Activated naive CD4-positive, alpha-beta T cell treated with anti-CD3 and anti-CD28 coated beads, Interleukin-2, amount 10 ng/mL, durations not matched to agents 7 days and 5 days (primary cell): ENCODE results near the gene NKAIN4.

ENCODE experiments used
- CTCF ChIA-PET: fragments of 350-600 bp; sonication (Branson Sonifier 250); formaldehyde crosslinking; loops from one replicate; lab custom pipeline; 2021; ENCODE audit warnings: antibody characterized with exemption; lab: Charles Lee
- DNase-seq: peaks from one replicate; pipeline ENCODE4 v3.0.0-alpha.2; 2020
- H3K27ac Mint-ChIP-seq: one replicate; pipeline ENCODE4 v1.8.0; 2021; ENCODE audit warnings: mild to moderate bottlenecking, moderate library complexity, mixed read lengths
- H3K27me3 Mint-ChIP-seq: one replicate; pipeline ENCODE4 v1.8.0; 2021; ENCODE audit warnings: mild to moderate bottlenecking, mixed read lengths
- H3K36me3 Mint-ChIP-seq: one replicate; pipeline ENCODE4 v1.8.0; 2021; ENCODE audit warnings: mixed read lengths
- H3K4me1 Mint-ChIP-seq: one replicate; pipeline ENCODE4 v1.8.0; 2021; ENCODE audit warnings: mixed read lengths
- H3K4me3 Mint-ChIP-seq: one replicate; pipeline ENCODE4 v1.8.0; 2021; ENCODE audit warnings: mild to moderate bottlenecking, moderate library complexity, mixed read lengths
- H3K9me3 Mint-ChIP-seq: one replicate; pipeline ENCODE4 v1.8.0; 2021; ENCODE audit warnings: mixed read lengths

NKAIN4 gene

GRCh38 chr20:63249891-63250290 lies 4.4 kb downstream of the NKAIN4 start:
- CTCF ChIA-PET, result no interaction called here

DNA sequence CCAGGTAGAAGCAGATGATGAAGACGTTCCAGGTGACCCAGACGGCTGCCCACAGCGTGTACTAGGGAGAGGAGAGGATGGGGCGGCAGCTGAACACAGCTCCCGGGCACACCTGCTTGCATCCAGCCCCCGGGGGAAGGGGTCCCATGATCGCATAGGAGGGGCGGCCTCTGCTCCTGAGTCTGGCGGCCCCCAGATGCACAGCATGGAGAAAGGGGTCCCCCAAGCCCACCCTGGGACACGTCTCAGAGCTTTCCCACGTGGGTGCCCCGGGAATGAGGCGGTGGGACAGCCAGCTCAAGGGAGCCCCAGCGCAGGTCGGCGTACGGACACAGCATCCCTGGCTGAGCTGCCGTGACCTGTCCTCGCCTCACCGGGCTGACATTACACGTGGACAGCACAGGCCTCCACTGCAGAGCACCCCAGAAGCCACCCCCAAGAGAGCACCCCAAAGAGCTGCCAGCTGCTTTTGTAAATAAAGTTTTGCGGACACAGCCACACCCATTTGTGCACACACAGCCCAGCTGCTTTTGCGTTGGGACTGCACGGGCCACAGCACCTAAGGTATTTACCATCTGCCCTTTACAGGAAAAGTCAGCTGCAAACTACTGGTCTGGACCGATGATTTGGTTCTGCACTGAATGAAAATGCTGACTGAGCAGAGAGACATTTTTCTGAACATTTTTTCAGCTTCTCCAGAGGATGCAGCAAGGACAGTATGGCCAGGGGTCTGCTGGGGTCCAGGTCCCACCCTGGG lies 5.2 kb downstream of the NKAIN4 start:
- no peaks in the 10 kb centered on the region for H3K4me1 Mint-ChIP-seq

More at GRCh38 chr20:63249891-63250290, 4.4 kb downstream of the NKAIN4 start:
- DNase-seq, result no peak
- Mint-ChIP-seq H3K36me3 (no peaks in the 10 kb centered on the region), H3K4me3 (no peak overlapping the region), H3K27ac (no peak overlapping the region), H3K27me3 (peaks cover 90% of the 10 kb centered on the region), H3K9me3 (no peaks in the 10 kb centered on the region), H3K4me1 (no peaks in the 10 kb centered on the region)

GRCh38 chr20:63247671-63248228 lies 6.5 kb downstream of the NKAIN4 start:
- Mint-ChIP-seq H3K4me3 (no peak overlapping the region), H3K27ac (no peak overlapping the region), H3K9me3 (no peaks in the 10 kb centered on the region), H3K27me3 (peaks cover 85% of the 10 kb centered on the region), H3K36me3 (no peaks in the 10 kb centered on the region), H3K4me1 (no peaks in the 10 kb centered on the region)
- CTCF ChIA-PET, result interaction anchor here (1.5 kb wide), 1 partner anchor 24 kb away, joined by 5 read pairs; no protein-coding TSS in a partner anchor
- no peak for DNase-seq

More for the DNA sequence above, 5.2 kb downstream of the NKAIN4 start:
- CTCF ChIA-PET, result interaction anchor here (1.5 kb wide), 1 partner anchor 26 kb away, joined by 5 read pairs; no protein-coding TSS in a partner anchor
- no peaks in the 10 kb centered on the region for H3K9me3 Mint-ChIP-seq
- no peak overlapping the region for H3K27ac Mint-ChIP-seq
- no peaks in the 10 kb centered on the region for H3K36me3 Mint-ChIP-seq
- H3K27me3 Mint-ChIP-seq, result peaks cover 93% of the 10 kb centered on the region
- DNase-seq, result no peak
- H3K4me3 Mint-ChIP-seq, result no peak overlapping the region

DNA sequence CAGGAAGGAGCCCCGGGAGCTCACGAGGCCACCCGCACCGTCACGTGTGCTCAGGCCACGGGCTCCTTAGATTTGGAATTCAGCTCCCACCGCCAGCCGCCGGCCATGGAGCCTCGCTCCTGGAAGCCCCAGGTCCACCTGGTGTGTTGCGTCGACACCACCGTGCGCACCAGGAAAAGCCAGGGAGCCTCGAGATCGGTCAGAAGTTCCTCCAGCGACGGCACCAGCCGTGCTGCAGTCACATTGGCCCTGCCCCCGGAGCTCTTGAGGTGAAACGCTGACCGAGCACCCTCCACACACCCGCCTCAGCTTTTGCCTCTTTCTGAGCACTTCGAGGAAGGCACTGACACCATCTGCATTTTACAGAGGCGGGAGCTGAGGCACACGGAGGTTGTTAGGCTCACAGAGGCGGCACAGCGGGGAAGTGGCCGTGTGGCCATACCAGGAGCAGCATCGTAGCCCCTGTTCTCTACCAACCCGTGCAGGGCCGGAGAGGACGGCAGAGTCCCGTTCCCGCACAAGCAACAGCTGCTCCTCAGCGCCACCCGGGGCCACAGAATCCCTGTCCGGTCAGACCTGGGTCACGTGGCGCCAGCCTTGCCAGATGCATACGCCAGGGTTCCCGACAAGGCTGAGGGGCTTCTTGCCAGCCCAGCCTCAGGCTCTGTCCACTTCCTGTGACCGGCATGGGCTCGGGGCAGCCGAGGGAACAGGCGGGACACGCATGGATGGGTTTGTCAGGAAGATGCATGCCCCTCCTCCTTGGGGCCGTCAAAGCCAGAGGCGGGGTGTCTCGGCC lies 7.6 kb downstream of the NKAIN4 start:
- no peak for DNase-seq
- Mint-ChIP-seq H3K4me3 (no peak overlapping the region), H3K27me3 (peaks cover 74% of the 10 kb centered on the region), H3K4me1 (no peaks in the 10 kb centered on the region), H3K9me3 (no peaks in the 10 kb centered on the region), H3K36me3 (no peaks in the 10 kb centered on the region), H3K27ac (no peak overlapping the region)
- CTCF ChIA-PET, result interaction anchor here (1.1 kb wide), 1 partner anchor 24 kb away, joined by 8 read pairs; no protein-coding TSS in a partner anchor

GRCh38 chr20:63244468-63244867 lies 9.8 kb downstream of the NKAIN4 start:
- Mint-ChIP-seq H3K27me3 (peaks cover 56% of the 10 kb centered on the region), H3K4me1 (no peaks in the 10 kb centered on the region), H3K9me3 (no peaks in the 10 kb centered on the region), H3K27ac (no peak overlapping the region), H3K36me3 (no peaks in the 10 kb centered on the region), H3K4me3 (no peak overlapping the region)
- CTCF ChIA-PET, result no interaction called here
- no peak for DNase-seq

GRCh38 chr20:63243604-63244247 lies 10.5 kb downstream of the NKAIN4 start:
- Mint-ChIP-seq H3K9me3 (no peaks in the 10 kb centered on the region), H3K27me3 (peaks cover 49% of the 10 kb centered on the region), H3K36me3 (no peaks in the 10 kb centered on the region), H3K4me1 (no peaks in the 10 kb centered on the region), H3K27ac (no peak overlapping the region), H3K4me3 (no peak overlapping the region)
- no peak for DNase-seq
- CTCF ChIA-PET, result no interaction called here

DNA sequence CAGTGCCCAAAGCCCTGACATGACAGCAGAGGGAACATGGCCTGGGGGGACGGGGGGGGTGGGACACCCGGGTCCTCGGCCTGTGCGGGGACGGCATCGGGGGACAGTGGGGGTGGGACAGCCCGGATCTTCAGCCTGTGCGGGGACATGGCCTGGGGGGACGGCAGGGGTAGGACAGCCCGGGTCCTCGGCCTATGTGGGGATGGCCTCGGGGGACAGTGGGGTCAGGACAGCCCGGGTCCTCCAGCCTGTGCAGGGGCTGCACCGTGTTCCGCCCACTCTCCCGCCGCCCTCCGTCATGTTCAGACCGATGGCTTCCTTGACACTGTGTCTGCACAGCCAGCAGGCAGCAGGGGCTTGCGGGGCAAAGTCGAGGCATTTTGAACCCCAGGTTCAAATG lies 11.5 kb downstream of the NKAIN4 start:
- no peaks in the 10 kb centered on the region for H3K4me1 Mint-ChIP-seq
- H3K27me3 Mint-ChIP-seq, result peaks cover 39% of the 10 kb centered on the region
- DNase-seq, result no peak
- no peaks in the 10 kb centered on the region for H3K9me3 Mint-ChIP-seq
- no peaks in the 10 kb centered on the region for H3K36me3 Mint-ChIP-seq
- no peak overlapping the region for H3K4me3 Mint-ChIP-seq
- H3K27ac Mint-ChIP-seq, result no peak overlapping the region
- CTCF ChIA-PET, result no interaction called here

DNA sequence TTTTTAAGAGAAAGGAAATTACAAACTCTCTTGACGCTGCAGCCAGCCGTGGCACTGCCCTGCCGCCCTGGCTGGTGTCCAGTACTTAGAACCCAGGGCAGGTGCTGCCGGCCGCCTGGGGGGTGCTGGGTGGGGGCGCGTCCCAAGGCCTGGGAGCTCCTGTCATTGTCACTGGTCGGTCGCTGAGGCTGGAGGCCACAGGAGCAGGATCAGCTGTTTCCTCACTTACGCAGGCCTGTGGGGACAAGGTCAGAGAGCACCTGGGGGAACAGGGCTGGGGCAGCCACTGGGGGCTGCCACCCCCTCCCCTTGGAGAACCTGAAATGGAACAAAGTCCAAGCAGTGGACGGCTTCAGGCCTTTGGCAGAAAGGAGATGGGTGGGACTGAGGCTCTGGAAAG lies 13.0 kb downstream of the NKAIN4 start:
- H3K4me3 Mint-ChIP-seq, result no peak overlapping the region
- H3K36me3 Mint-ChIP-seq, result no peaks in the 10 kb centered on the region
- CTCF ChIA-PET, result no interaction called here
- H3K27me3 Mint-ChIP-seq, result peaks cover 25% of the 10 kb centered on the region
- no peak overlapping the region for H3K27ac Mint-ChIP-seq
- no peaks in the 10 kb centered on the region for H3K9me3 Mint-ChIP-seq
- no peaks in the 10 kb centered on the region for H3K4me1 Mint-ChIP-seq
- no peak for DNase-seq

GRCh38 chr20:63240004-63240403 lies 14.3 kb downstream of the NKAIN4 start:
- no peaks in the 10 kb centered on the region for H3K36me3 Mint-ChIP-seq
- no peak overlapping the region for H3K27ac Mint-ChIP-seq
- H3K9me3 Mint-ChIP-seq, result no peaks in the 10 kb centered on the region
- H3K4me1 Mint-ChIP-seq, result no peaks in the 10 kb centered on the region
- CTCF ChIA-PET, result interaction anchor here (0.8 kb wide), 1 partner anchor 22 kb away, joined by 3 read pairs; no protein-coding TSS in a partner anchor
- H3K4me3 Mint-ChIP-seq, result no peak overlapping the region
- no peak for DNase-seq
- H3K27me3 Mint-ChIP-seq, result peaks cover 20% of the 10 kb centered on the region

- H3K4me3 Mint-ChIP-seq, result no peak overlapping the region
- no peak for DNase-seq
- no peaks in the 10 kb centered on the region for H3K9me3 Mint-ChIP-seq
- no peak overlapping the region for H3K27ac Mint-ChIP-seq
- CTCF ChIA-PET, result no interaction called here
- H3K27me3 Mint-ChIP-seq, result peaks cover 20% of the 10 kb centered on the region
- H3K4me1 Mint-ChIP-seq, result no peaks in the 10 kb centered on the region
- no peaks in the 10 kb centered on the region for H3K36me3 Mint-ChIP-seq
These were observed 14.8 kb downstream of the NKAIN4 start for GRCh38 chr20:63239431-63239830.

GRCh38 chr20:63238514-63239125 lies 15.6 kb downstream of the NKAIN4 start:
- H3K27ac Mint-ChIP-seq, result no peak overlapping the region

DNA sequence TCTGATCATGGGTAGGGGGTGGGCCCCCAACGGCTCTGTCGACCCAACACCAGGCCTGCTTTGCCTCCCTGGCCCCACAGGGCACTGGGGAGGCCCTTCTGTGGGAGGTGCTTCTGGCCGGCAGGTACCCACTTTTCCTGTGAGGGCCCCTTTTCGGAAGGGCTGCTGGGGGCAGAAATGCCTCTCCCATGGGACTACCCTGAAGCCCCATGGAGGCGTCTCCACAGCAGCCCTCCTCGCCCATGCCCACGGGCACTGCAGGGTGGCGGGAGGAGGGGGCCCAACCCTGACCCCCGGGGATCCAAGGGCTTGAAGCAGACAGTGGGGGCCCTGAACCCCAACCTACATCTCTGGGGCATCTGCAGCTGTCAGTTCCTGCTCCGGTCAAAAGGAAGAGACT lies 16.2 kb downstream of the NKAIN4 start:
- no peak overlapping the region for H3K27ac Mint-ChIP-seq
- no peaks in the 10 kb centered on the region for H3K4me1 Mint-ChIP-seq
- H3K27me3 Mint-ChIP-seq, result peaks cover 30% of the 10 kb centered on the region
- CTCF ChIA-PET, result interaction anchor here (5.6 kb wide), 1 partner anchor 14 kb away, joined by 42 read pairs; no protein-coding TSS in a partner anchor
- H3K4me3 Mint-ChIP-seq, result no peak overlapping the region
- no peak for DNase-seq
- H3K36me3 Mint-ChIP-seq, result no peaks in the 10 kb centered on the region
- H3K9me3 Mint-ChIP-seq, result no peaks in the 10 kb centered on the region

More at GRCh38 chr20:63238514-63239125, 15.6 kb downstream of the NKAIN4 start:
- CTCF ChIA-PET, result no interaction called here
- no peaks in the 10 kb centered on the region for H3K36me3 Mint-ChIP-seq
- DNase-seq, result no peak
- no peak overlapping the region for H3K4me3 Mint-ChIP-seq
- H3K4me1 Mint-ChIP-seq, result no peaks in the 10 kb centered on the region
- no peaks in the 10 kb centered on the region for H3K9me3 Mint-ChIP-seq
- peaks cover 25% of the 10 kb centered on the region for H3K27me3 Mint-ChIP-seq

- Mint-ChIP-seq H3K36me3 (no peaks in the 10 kb centered on the region), H3K4me3 (no peak overlapping the region), H3K27ac (no peak overlapping the region), H3K9me3 (no peaks in the 10 kb centered on the region), H3K4me1 (no peaks in the 10 kb centered on the region), H3K27me3 (peaks cover 44% of the 10 kb centered on the region)
- DNase-seq, result no peak
- CTCF ChIA-PET, result interaction anchor here (1.1 to 5.6 kb wide), 2 partner anchors 10 to 12 kb away, joined by 3 to 42 read pairs; no protein-coding TSS in a partner anchor
These were observed 18.0 kb downstream of the NKAIN4 start for GRCh38 chr20:63236116-63236837.
